ENCODE measurements around the gene RASSF3. TPM values are rescaled to one million over a fixed set of nuclear protein-coding genes. Genes with fewer than 3 reads are reported as not detected.
"Not testable (repeated sequence)": the region's sequence is repeated elsewhere in the genome, so short reads cannot be mapped to it uniquely, and the experiment has no call there.

Gene RASSF3
- polyA plus RNA-seq (ENCODE audit: insufficient read depth in 1 of 5, insufficient read length in 5 of 5, low replicate concordance in 1 of 5) = 10 to 100 TPM; 26.1 to 39.2 (median 31.2) TPM
- long read RNA-seq, donor 1, transcript RASSF3-204 (5 exons, 3,492 nt) = major isoform, 9 of 121 reads
- long read RNA-seq, donor 1, partial matches to known transcripts = 90 of 121 reads
- long read RNA-seq, donor 1, other reads (novel, unspliced or antisense) = 22 of 121 reads
- long read RNA-seq, donor 2, transcript RASSF3-204 (5 exons, 3,492 nt) = major isoform, 8 of 31 reads
- long read RNA-seq, donor 2, partial matches to known transcripts = 23 of 31 reads
- long read RNA-seq, donor 2, other reads (novel, unspliced or antisense) = 0 of 31 reads
- long read RNA-seq, donor 3, transcript RASSF3-204 (5 exons, 3,492 nt) = major isoform, 10 of 10 reads
- long read RNA-seq, donor 3, partial matches to known transcripts = 0 of 10 reads
- long read RNA-seq, donor 3, other reads (novel, unspliced or antisense) = 0 of 10 reads
- long read RNA-seq, donor 4, partial matches to known transcripts = 0 of 2 reads
- long read RNA-seq, donor 4, other reads (novel, unspliced or antisense) = 0 of 2 reads
- long read RNA-seq, donor 5, partial matches to known transcripts = 0 of 4 reads
- long read RNA-seq, donor 5, other reads (novel, unspliced or antisense) = 0 of 4 reads
- long read RNA-seq, donor 6, transcript RASSF3-204 (5 exons, 3,492 nt) = major isoform, 9 of 9 reads
- long read RNA-seq, donor 6, partial matches to known transcripts = 0 of 9 reads
- long read RNA-seq, donor 6, other reads (novel, unspliced or antisense) = 0 of 9 reads
- long read RNA-seq, donor 7, transcript RASSF3-204 (5 exons, 3,492 nt) = major isoform, 6 of 6 reads
- long read RNA-seq, donor 7, partial matches to known transcripts = 0 of 6 reads
- long read RNA-seq, donor 7, other reads (novel, unspliced or antisense) = 0 of 6 reads
- long read RNA-seq, donor 8, partial matches to known transcripts = 10 of 12 reads
- long read RNA-seq, donor 8, other reads (novel, unspliced or antisense) = 0 of 12 reads

- peak; percentile 67 to 74 for DNase-seq
These were observed at the start of gene RASSF3 for GRCh38 chr12:64610079-64610659. Gene RASSF3, plus strand, starts transcription at chr12:64610495. Its CDS starts 138 bp downstream, at chr12:64610633.

DNA sequence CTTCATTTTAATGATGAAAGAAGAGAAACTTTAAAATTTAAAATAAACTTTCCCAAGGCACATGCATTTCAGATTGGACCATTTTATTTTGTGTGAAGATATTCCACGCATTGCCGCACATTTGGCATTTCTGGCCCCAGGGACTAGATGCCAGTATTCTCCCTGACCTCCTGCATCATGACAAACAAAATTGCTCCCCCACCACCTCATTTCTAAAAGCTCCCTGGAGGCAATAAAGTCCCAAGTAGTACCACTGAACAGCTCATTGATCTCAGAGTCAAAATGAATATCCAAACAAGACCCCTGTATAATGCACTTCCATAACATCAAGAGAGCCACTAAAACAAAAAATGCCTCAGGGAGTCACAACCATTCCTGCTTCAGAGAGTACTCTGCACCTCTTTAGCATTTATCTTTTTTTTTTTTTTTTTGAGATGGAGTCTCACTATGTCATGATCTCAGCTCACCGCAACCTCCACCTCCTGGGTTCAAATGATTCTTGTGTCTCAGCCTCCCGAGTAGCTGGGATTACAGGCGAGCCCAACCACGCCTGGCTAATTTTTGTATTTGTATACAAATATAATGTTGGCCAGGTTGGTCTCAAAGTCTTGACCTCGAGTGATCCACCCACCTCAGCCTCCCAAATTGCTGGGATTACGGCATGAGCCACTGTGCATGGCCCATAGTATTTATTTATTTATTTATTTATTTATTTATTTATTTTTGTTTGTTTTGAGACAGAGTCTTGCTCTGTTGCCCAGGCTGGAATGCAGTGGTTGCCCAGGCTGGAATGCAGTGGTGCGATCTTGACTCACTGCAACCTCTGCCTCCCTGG, 48.8 kb upstream of the RASSF3 start:
- DNase-seq = no peak

GRCh38 chr12:64566122-64566521, 44.2 kb upstream of the RASSF3 start:
- no peak for DNase-seq

DNA sequence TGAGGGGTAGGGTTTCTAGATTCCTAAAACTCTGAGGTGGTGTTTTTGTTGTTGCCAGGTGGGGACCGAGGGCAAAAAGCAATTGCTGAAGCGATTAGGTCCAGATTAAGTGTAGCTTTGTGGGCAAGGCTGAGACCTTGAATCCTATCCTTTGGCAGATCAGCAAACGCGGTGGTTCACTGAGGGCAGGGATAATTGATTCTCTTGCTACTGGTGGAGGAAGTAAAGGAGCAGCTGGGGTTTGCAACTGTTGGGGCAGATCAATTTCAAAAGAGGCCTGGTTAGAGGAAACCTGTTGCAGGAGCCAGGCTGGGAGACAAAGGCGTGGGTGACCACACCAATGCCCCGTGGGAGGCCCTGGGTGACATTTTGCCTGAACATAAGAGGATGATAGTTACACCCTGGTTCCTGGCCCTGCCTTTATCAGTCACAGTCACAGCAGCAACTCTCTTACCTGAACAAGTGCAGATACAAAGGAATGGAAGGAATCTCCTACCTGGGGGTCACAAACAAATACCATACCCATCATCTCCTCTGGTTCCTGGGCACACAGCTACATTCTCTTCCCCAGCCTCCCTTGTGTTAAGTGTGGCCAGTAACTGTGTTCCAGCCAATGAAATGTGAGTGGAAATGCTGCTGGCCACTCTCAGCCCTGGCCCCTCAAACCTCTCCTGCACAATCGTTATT, 43.3 kb upstream of the RASSF3 start:
- DNase-seq = no peak

- DNase-seq = no peak
These were observed 42.7 kb upstream of the RASSF3 start for GRCh38 chr12:64567570-64567969.

DNA sequence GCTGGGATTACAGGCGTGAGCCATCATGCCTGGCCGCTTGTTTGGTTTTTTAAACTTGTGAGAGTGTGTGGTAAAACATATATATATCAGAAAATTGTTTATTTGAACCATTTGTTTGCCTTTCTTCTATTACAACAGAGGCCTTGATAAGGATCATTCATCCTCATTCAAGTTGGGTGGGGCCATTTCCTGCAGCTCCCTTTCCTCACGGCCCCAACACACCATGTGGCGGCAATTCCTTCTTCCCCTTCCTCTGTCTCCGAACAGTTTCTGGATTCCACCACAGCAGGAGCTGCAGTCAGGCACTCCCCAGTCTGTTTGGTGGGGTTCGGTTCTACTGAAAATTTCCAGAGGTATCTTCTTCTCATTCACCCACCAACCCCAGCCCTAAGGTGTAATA, 42.0 kb upstream of the RASSF3 start:
- DNase-seq = no peak

DNA sequence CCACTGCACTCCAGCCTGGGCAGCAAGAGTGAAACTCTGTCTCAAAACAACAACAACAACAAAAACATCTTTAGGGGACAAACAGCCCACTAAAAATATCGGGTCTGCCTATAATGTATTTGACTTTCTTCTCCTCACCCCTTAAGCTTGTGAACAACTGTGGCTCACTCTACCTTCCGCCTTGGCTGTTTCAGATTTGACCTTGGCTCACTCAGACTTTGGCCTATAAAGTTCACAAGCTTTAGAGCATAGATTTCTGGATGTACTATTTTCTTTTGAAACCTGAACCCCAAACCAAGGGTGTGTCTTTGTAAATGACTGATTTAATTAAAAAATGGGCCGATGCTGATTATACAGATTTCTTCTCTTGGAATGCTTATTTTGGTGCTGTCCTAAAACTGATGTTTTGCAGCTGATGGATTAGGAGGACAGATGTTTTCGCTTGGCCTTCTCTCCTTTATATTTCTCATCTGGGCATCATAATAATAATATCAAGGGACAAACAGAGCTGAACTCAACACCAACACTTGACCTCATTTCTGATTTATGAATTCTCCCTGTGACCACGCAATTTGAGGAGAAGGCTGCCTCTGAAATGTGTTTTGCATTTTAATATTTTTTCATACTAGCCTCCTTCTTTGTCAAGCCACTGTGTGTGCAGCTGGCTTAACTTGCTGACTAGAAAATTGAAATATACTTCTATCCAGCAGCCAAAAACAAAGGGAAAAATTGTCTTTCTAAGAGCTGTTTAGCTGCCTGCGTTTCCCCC, 40.2 kb upstream of the RASSF3 start:
- no peak for DNase-seq

DNA sequence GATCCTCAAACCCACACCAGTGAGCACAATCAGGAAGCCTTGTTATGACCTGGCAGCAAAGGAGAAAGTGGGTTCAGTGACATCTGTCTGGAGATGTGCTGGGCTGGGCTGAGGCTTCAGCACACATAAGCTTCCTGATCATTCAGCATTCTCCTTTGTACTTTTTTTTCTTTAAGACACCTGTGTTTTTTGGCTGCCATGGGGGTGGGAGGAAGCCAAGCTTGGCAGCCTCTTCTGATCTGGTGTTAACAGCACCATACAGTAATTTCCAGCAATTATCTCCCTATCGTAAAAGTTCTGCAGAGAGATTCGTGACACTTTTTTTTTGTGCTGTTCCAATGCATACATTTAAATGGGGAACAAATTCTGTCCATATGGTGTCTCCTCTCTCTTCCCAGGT, 38.9 kb upstream of the RASSF3 start:
- DNase-seq = no peak

DNA sequence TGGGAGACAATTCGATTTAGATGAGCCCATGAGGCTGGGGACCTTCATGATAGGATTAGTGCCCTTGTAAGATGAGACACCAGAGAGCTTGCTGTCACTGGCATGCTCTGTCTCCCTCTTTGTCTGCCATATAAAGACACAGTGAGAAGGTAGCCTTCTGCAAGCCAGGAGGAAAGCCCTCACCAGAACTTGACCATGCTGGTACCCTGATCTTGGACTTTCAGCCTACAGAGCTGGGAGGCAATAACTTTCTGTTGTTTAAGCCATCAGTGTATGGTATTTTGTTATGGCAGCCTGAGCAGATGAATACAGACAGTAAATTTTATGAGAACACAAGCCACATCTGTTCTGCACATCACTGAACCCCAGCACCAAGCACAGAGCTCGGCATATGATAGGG, 38.1 kb upstream of the RASSF3 start:
- DNase-seq = no peak

DNA sequence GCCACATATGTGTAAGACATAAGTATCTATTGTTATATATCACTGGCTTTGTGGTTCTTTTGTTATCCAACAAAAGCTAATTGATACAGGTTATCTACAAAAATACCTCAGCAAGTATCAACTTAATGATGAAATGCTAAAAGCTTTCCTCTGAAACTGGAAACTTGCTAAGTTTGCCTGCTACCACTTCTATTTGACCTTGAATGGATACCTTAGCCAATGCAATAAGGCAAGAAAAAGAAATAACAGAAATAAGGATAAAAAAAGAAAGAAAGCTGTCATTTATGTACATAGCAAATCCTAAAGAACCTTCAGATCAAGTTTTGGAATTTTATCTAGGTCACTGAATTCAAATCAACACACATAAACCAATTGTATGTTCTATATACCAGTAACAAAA, 35.5 kb upstream of the RASSF3 start:
- no peak for DNase-seq

DNA sequence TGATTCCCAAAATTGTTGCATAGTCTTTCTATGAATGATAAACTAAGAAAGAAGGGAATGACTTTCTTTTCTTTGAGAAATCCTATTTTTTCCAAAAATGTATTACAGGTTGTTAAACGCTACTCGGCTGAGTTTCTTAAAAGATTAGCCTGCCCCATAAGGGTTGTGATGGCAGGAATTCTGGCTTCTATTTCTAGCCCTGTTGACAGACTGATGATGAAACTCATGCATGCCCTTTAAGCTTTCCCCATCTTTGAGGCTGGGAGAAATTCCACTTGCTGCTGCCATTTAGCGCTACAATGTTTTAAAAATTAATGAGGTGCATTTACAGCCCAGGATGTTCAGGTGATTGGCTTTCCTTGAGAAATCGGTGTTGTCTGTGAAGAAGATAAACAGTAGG, 33.2 kb upstream of the RASSF3 start:
- no peak for DNase-seq

DNA sequence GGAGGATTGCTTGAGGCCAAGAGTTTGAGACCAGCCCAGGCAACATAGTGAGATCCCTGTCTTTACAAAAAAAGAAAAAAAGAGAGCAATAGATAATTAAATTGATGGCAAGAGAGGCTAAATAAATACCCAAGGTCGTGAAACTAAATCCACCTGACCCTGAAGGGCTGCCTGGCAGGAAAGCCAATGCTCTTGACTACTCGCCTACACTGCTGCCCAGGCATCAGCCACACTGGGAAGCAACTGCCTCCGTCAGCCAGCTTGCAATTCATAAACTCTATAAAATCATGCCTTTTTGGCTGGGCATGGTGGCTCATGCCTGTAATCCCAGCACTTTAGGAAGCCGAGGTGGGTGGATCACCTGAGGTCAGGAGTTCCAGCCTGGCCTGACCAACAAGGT, 31.7 kb upstream of the RASSF3 start:
- no peak for DNase-seq

DNA sequence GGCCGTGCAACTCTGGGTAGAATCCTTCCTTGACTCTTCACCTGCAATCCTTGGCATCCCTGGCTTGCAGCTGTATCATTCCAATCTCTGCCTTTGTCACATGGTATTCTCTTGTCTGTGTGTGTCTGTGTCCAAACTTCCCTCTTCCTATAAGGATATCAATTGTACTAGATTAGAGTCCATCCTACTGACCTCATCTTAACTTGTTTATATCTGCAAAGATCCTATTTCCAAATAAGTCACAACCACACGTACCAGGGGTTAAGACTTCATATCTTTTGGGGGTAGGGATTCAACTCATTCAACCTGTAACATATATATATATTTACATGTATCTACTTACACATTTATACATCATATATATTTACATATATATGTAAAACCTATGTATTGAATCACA, 29.6 kb upstream of the RASSF3 start:
- no peak for DNase-seq

- DNase-seq = no peak
These were observed 28.2 kb upstream of the RASSF3 start for GRCh38 chr12:64582114-64582513.

GRCh38 chr12:64582862-64583261, 27.4 kb upstream of the RASSF3 start:
- no peak for DNase-seq

GRCh38 chr12:64583395-64583770, 26.9 kb upstream of the RASSF3 start:
- not testable (repeated sequence) for DNase-seq

GRCh38 chr12:64583771-64584421, 26.4 kb upstream of the RASSF3 start:
- DNase-seq = peak; percentile 16 to 21

DNA sequence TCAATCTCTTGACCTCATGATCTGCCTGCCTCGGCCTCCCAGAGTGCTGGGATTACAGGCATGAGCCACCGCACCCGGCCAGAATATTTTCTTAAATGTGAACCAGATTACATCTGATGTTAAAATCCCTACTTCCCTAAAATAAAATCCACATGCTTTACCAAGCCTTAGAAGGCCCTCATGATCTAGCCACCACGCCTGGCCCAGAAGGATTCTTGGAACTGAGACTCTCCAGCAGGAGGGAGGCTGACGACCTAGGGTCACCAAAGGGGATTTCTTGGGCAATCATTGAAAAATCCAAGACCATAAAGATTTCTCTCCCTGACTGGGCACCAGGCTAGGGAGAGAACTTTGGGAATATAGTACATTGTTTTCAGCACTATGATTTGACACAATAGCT, 25.2 kb upstream of the RASSF3 start:
- no peak for DNase-seq

GRCh38 chr12:64587447-64587846, 22.8 kb upstream of the RASSF3 start:
- no peak for DNase-seq

Measured in right lung (tissue), 10 donors.